ENCODE measurements around the gene RPS5.

- no peak for TF ChIP-seq POLR2AphosphoS5 (IDR thresholded peaks at IDR 0.05; ENCODE audit: insufficient read depth in 1 of 2, low read depth in 1 of 2)
- no peak for TF ChIP-seq CTCF (IDR thresholded peaks at IDR 0.05)
These were observed 33.2 kb upstream of the RPS5 start for GRCh38 chr19:58353717-58354477.
